Measurements from ENCODE around the gene STARD3.

- TF ChIP-seq, protein P1, sequence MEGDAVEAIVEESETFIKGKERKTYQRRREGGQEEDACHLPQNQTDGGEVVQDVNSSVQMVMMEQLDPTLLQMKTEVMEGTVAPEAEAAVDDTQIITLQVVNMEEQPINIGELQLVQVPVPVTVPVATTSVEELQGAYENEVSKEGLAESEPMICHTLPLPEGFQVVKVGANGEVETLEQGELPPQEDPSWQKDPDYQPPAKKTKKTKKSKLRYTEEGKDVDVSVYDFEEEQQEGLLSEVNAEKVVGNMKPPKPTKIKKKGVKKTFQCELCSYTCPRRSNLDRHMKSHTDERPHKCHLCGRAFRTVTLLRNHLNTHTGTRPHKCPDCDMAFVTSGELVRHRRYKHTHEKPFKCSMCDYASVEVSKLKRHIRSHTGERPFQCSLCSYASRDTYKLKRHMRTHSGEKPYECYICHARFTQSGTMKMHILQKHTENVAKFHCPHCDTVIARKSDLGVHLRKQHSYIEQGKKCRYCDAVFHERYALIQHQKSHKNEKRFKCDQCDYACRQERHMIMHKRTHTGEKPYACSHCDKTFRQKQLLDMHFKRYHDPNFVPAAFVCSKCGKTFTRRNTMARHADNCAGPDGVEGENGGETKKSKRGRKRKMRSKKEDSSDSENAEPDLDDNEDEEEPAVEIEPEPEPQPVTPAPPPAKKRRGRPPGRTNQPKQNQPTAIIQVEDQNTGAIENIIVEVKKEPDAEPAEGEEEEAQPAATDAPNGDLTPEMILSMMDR (IDR thresholded peaks at IDR 0.05) = no peak
- TF ChIP-seq EP300 (IDR thresholded peaks at IDR 0.05) (no peak), POLR2A (IDR thresholded peaks at IDR 0.05) (no peak), POLR2AphosphoS5 (IDR thresholded peaks at IDR 0.05) (no peak)
Observed at GRCh38 chr17:39639566-39640458, 2.9 kb downstream of the STARD3 start.

Measured in upper lobe of left lung (tissue), 4 donors.